ENCODE measurements around the gene PHF12.
A peak's percentile ranks its signal among the peaks of the same experiment; 100 is the strongest.

The PHF12 gene

DNA sequence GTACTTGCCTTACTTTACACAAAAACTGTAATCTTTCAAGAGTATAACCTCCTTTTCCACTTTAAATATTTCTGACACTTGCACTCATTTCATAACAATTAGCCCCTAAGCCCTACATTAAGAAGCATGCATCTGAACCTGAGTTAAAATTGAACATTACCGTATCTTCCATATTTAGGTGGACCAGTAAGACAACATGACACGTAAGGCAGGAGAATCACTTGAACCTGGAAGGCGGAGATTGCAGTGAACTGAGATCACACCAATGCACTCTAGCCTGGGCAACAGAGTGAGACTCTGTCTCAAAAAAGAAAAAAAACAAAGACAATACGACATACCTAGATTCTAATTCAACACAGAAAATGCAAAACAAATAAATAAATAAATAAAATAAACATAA, 7.0 kb downstream of the PHF12 start:
- TF ChIP-seq, protein P1, sequence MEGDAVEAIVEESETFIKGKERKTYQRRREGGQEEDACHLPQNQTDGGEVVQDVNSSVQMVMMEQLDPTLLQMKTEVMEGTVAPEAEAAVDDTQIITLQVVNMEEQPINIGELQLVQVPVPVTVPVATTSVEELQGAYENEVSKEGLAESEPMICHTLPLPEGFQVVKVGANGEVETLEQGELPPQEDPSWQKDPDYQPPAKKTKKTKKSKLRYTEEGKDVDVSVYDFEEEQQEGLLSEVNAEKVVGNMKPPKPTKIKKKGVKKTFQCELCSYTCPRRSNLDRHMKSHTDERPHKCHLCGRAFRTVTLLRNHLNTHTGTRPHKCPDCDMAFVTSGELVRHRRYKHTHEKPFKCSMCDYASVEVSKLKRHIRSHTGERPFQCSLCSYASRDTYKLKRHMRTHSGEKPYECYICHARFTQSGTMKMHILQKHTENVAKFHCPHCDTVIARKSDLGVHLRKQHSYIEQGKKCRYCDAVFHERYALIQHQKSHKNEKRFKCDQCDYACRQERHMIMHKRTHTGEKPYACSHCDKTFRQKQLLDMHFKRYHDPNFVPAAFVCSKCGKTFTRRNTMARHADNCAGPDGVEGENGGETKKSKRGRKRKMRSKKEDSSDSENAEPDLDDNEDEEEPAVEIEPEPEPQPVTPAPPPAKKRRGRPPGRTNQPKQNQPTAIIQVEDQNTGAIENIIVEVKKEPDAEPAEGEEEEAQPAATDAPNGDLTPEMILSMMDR (IDR thresholded peaks at IDR 0.05; ENCODE audit: insufficient read depth, low read depth, low read length, missing control alignments), result no peak
- DNase-seq (ENCODE audit: low read depth), result no peak
- no peak overlapping the region for H3K4me3 ChIP-seq (ENCODE audit: low read length)

DNA sequence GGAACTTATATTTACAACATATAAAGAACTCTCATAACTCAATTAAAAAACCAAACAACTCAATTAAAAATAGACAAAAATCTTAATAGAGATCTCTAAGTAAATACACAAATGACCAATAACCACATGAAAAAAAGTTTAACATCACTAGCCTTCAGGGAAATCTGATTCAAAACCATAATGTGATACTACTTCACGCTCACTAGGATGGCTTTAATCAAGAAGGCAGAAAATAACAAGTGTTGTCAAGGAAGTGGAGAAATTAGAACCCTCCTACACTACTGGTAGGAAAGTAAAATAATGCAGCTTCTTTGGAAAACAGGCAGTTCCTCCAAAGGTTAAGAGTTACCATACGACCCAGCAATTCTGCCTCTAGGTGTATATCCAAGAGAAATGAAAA, 8.4 kb downstream of the PHF12 start:
- no peak overlapping the region for H3K4me3 ChIP-seq (ENCODE audit: low read length)
- no peak for DNase-seq (ENCODE audit: low read depth)
- TF ChIP-seq, protein P1 (IDR thresholded peaks at IDR 0.05; ENCODE audit: insufficient read depth, low read depth, low read length, missing control alignments), result no peak

DNA sequence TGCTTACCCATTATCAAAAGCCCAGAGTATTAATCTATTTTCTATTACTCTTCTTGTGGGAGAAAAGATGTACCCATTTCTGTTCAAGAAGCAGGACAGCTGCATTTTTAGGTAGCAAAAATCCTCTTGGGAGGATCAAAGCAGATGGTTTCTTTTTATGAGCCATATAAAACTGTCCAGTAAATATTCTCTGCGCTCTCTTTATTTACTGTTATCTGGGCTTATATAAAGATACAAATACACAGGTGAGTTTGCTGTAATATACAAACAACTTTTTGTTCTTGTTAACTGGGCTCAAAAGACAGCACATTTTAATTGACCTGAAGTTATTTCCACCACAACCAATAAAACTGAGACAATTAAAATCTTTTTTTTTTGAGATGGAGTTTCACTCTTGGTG, 10.1 kb downstream of the PHF12 start:
- H3K4me3 ChIP-seq (ENCODE audit: low read length), result no peak overlapping the region
- TF ChIP-seq, protein P1 (IDR thresholded peaks at IDR 0.05; ENCODE audit: insufficient read depth, low read depth, low read length, missing control alignments), result no peak
- DNase-seq (ENCODE audit: low read depth), result no peak

DNA sequence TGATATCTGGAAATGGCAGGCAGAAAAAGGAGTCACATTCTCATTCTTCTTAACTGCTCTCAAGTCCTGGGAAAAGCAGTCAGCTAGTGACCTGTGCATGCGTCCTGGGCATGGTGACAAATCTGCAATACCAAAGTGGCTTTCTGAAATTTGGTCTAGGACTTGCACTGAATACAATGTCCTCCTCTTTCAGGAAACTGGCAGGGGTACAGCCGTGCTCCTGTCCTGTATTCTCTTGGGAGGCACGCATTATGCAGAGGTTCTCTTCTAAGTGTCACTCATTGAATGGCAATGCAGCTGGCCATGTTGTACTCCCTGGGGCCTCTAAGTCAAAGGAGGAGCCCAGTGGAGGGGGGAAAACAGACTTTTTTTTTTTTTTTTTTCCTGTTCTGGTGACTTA, 10.6 kb downstream of the PHF12 start:
- TF ChIP-seq, protein P1 (IDR thresholded peaks at IDR 0.05; ENCODE audit: insufficient read depth, low read depth, low read length, missing control alignments), result no peak
- H3K4me3 ChIP-seq (ENCODE audit: low read length), result no peak overlapping the region
- DNase-seq (ENCODE audit: low read depth), result no peak

DNA sequence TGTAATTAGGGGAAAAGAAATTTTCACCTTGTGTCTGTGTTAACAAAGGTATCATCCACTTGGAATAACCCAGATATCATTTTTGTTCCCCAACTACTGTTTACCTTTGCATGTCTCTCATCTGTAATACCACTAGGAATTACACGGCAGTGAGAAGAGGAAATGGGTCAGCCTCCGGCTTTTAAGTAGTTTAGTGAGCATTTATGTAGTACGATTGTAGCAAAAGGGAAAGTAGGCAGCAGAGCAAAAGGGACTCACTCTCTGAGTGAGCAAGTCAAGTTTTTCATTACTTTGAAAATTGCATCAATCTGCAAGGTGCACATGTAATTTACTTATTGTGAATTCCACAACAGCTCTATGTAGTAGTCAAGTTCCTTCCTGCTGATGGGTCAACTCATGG, 11.2 kb downstream of the PHF12 start:
- DNase-seq (ENCODE audit: low read depth), result no peak
- no peak overlapping the region for H3K4me3 ChIP-seq (ENCODE audit: low read length)
- TF ChIP-seq, protein P1 (IDR thresholded peaks at IDR 0.05; ENCODE audit: insufficient read depth, low read depth, low read length, missing control alignments), result no peak

DNA sequence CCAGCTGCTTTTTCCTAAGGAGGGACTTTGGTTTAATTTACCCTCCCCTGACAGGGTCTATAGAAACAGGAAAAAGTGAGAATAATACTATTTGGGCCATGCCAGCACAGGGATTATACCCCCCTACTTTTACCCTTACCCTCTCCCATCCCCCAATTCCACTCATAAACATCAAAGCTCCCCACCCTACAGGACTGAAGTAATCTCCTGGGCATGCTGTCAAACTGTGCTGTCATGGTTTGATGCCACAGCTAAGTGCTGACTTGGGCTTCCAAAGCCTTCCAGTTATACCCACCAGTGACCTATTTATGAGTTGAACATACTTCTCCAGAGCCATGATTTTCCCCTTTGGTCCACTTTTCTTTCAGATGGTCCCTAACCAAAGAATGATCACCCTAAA, 12.8 kb downstream of the PHF12 start:
- DNase-seq (ENCODE audit: low read depth), result no peak
- H3K4me3 ChIP-seq (ENCODE audit: low read length), result no peak overlapping the region
- TF ChIP-seq, protein P1 (IDR thresholded peaks at IDR 0.05; ENCODE audit: insufficient read depth, low read depth, low read length, missing control alignments), result no peak

DNA sequence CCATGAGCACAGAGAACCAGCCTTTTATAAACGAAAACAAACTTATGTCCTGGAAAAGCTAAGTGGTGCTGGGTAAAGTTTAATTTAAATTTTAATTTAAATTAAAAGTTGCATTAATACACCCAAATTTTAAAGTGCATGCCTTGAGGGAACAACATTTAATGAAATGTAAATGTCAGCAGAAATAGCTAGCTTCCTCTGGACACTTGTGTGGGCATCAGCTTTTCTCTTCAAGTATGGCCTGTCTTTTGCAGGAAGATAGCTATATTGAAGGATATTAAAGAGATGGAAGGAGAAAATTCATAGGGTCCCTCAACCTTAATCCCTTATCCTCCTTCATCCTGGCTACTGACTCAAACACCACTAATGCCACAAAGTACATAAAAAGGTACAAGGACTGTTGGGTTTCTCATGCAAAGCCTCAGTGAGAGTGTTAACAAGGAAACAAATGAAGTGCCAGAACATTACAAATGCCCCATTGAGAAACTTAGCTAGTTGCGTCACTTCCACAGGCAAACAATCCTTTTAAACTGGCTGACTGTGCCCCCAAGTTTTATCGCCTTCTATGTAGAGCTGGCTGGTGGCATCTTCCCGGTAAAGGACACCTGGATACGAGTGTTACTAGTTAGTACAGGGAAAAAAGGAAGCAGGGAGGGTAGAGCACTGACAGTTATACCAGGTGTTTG, 14.1 kb downstream of the PHF12 start:
- H3K4me3 ChIP-seq (ENCODE audit: low read length), result no peak overlapping the region
- TF ChIP-seq, protein P1 (IDR thresholded peaks at IDR 0.05; ENCODE audit: insufficient read depth, low read depth, low read length, missing control alignments), result no peak
- peak; percentile 79 for DNase-seq (ENCODE audit: low read depth)
